ENCODE measurements around the gene VAV1. TPM values are rescaled to one million over a fixed set of nuclear protein-coding genes. Genes with fewer than 3 reads are reported as not detected.
A peak's percentile ranks its signal among the peaks of the same experiment; 100 is the strongest.

VAV1 gene
- total and polyA plus RNA-seq, 2 of the 13 experiments (the other 11 are each of a cell fraction or from before 2014, with no cell fraction given): not detected

DNA sequence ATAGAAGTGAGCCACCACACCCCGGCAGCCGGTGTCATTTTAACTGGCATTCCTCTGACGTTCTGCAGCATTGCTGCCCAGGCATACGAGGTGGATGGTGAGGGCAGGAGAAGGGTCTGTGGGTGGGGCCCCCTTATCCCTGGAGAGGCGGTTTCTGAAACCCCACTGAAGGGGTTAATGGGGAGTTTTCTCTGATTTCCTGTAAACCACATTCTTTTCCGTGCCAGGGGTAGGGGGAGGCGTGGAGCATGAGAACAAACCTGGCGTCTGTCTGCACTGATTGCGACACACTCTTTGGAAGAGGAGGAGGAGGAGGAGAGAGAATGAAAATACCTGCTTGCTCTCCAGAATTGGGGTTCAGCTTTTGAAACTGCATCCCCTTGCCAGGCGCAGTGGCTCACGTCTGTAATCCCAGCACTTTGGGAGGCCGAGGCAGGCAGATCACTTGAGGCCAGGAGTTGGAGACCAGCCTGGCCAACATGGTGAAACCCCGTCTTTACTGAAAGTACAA lies 49.3 kb upstream of the VAV1 start (continued):
- TF ChIP-seq, protein P1, sequence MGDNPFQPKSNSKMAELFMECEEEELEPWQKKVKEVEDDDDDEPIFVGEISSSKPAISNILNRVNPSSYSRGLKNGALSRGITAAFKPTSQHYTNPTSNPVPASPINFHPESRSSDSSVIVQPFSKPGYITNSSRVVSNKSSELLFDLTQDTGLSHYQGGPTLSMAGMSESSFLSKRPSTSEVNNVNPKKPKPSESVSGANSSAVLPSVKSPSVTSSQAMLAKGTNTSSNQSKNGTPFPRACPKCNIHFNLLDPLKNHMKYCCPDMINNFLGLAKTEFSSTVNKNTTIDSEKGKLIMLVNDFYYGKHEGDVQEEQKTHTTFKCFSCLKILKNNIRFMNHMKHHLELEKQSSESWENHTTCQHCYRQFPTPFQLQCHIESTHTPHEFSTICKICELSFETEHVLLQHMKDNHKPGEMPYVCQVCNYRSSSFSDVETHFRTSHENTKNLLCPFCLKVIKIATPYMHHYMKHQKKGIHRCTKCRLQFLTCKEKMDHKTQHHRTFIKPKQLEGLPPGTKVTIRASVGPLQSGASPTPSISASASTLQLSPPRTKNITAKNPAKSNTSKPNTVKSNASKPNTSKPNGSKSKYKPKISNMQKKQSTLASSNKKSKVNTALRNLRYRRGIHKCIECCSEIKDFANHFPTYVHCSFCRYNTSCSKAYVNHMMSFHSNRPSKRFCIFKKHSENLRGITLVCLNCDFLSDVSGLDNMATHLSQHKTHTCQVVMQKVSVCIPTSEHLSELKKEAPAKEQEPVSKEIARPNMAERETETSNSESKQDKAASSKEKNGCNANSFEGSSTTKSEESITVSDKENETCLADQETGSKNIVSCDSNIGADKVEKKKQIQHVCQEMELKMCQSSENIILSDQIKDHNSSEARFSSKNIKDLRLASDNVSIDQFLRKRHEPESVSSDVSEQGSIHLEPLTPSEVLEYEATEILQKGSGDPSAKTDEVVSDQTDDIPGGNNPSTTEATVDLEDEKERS (CRISPR knock-in tag; IDR thresholded peaks at IDR 0.05): no peak; the same call in 1 of the 2 replicates
- TF ChIP-seq LCORL (IDR thresholded peaks at IDR 0.05): no peak
- peak; percentile 80; the same call in 1 of the 2 replicates for TF ChIP-seq LCORL (CRISPR knock-in tag; IDR thresholded peaks at IDR 0.05)
- peak; percentile 61; the same call in 1 of the 2 replicates for TF ChIP-seq ZSCAN9 (CRISPR knock-in tag; IDR thresholded peaks at IDR 0.05; ENCODE audit: borderline replicate concordance)
- peak; percentile 82 for TF ChIP-seq NR2F6 (IDR thresholded peaks at IDR 0.05)
- TF ChIP-seq NR2F6 (CRISPR knock-in tag; IDR thresholded peaks at IDR 0.05): peak; percentile 93
- TF ChIP-seq HIVEP1 (CRISPR knock-in tag; IDR thresholded peaks at IDR 0.05): 0 out of 2 replicates have a peak, but pooled peaks have one; percentile 44
- TF ChIP-seq HMGA1 (CRISPR knock-in tag; conservative IDR thresholded peaks at IDR 0.05): no peak
- peak; percentile 56; the same call in 1 of the 2 replicates for TF ChIP-seq ZNF747 (CRISPR knock-in tag; IDR thresholded peaks at IDR 0.05; ENCODE audit: borderline replicate concordance)
- TF ChIP-seq, protein P2, sequence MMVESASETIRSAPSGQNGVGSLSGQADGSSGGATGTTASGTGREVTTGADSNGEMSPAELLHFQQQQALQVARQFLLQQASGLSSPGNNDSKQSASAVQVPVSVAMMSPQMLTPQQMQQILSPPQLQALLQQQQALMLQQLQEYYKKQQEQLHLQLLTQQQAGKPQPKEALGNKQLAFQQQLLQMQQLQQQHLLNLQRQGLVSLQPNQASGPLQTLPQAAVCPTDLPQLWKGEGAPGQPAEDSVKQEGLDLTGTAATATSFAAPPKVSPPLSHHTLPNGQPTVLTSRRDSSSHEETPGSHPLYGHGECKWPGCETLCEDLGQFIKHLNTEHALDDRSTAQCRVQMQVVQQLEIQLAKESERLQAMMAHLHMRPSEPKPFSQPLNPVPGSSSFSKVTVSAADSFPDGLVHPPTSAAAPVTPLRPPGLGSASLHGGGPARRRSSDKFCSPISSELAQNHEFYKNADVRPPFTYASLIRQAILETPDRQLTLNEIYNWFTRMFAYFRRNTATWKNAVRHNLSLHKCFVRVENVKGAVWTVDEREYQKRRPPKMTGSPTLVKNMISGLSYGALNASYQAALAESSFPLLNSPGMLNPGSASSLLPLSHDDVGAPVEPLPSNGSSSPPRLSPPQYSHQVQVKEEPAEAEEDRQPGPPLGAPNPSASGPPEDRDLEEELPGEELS (CRISPR knock-in tag; IDR thresholded peaks at IDR 0.05): peak; percentile 71; the same call in 1 of the 2 replicates
- peak; percentile 89 for TF ChIP-seq MED1 (CRISPR knock-in tag; IDR thresholded peaks at IDR 0.05)
- TF ChIP-seq ZNF556 (CRISPR knock-in tag; IDR thresholded peaks at IDR 0.05; ENCODE audit: borderline replicate concordance): peak; percentile 75; the same call in 1 of the 2 replicates
- TF ChIP-seq ELF3 (CRISPR knock-in tag; IDR thresholded peaks at IDR 0.05): peak; percentile 89
- peak; percentile 30; the same call in 1 of the 2 replicates for TF ChIP-seq GABPB1 (CRISPR knock-in tag; IDR thresholded peaks at IDR 0.05)
- peak; percentile 80 for TF ChIP-seq IRF2 (CRISPR knock-in tag; IDR thresholded peaks at IDR 0.05)
- TF ChIP-seq ZNF713 (CRISPR knock-in tag; IDR thresholded peaks at IDR 0.05): no peak
- TF ChIP-seq ZNF614 (CRISPR knock-in tag; IDR thresholded peaks at IDR 0.05; ENCODE audit: borderline replicate concordance): peak; percentile 78; the same call in 1 of the 2 replicates
- peak; percentile 77 for TF ChIP-seq HOXA3 (CRISPR knock-in tag; IDR thresholded peaks at IDR 0.05)
- TF ChIP-seq ZNF34 (CRISPR knock-in tag; IDR thresholded peaks at IDR 0.05; ENCODE audit: borderline replicate concordance): 0 out of 2 replicates have a peak, but pooled peaks have one; percentile 25
- TF ChIP-seq, protein P3, sequence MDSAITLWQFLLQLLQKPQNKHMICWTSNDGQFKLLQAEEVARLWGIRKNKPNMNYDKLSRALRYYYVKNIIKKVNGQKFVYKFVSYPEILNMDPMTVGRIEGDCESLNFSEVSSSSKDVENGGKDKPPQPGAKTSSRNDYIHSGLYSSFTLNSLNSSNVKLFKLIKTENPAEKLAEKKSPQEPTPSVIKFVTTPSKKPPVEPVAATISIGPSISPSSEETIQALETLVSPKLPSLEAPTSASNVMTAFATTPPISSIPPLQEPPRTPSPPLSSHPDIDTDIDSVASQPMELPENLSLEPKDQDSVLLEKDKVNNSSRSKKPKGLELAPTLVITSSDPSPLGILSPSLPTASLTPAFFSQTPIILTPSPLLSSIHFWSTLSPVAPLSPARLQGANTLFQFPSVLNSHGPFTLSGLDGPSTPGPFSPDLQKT (CRISPR knock-in tag; IDR thresholded peaks at IDR 0.05; ENCODE audit: borderline replicate concordance): no peak
- peak; percentile 75; the same call in 1 of the 2 replicates for TF ChIP-seq SOX5 (CRISPR knock-in tag; IDR thresholded peaks at IDR 0.05; ENCODE audit: borderline replicate concordance)
- TF ChIP-seq, protein P4, sequence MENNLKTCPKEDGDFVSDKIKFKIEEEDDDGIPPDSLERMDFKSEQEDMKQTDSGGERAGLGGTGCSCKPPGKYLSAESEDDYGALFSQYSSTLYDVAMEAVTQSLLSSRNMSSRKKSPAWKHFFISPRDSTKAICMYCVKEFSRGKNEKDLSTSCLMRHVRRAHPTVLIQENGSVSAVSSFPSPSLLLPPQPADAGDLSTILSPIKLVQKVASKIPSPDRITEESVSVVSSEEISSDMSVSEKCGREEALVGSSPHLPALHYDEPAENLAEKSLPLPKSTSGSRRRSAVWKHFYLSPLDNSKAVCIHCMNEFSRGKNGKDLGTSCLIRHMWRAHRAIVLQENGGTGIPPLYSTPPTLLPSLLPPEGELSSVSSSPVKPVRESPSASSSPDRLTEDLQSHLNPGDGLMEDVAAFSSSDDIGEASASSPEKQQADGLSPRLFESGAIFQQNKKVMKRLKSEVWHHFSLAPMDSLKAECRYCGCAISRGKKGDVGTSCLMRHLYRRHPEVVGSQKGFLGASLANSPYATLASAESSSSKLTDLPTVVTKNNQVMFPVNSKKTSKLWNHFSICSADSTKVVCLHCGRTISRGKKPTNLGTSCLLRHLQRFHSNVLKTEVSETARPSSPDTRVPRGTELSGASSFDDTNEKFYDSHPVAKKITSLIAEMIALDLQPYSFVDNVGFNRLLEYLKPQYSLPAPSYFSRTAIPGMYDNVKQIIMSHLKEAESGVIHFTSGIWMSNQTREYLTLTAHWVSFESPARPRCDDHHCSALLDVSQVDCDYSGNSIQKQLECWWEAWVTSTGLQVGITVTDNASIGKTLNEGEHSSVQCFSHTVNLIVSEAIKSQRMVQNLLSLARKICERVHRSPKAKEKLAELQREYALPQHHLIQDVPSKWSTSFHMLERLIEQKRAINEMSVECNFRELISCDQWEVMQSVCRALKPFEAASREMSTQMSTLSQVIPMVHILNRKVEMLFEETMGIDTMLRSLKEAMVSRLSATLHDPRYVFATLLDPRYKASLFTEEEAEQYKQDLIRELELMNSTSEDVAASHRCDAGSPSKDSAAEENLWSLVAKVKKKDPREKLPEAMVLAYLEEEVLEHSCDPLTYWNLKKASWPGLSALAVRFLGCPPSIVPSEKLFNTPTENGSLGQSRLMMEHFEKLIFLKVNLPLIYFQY (CRISPR knock-in tag; IDR thresholded peaks at IDR 0.05; ENCODE audit: borderline replicate concordance): no peak; the same call in 1 of the 2 replicates
